Adrenal gland (tissue), 12 donors: ENCODE data around the gene EIF1AX. TPM values are rescaled to one million over a fixed set of nuclear protein-coding genes. Genes with fewer than 3 reads are reported as not detected.

Source experiments
- DNase-seq, 7 donors: peaks; one replicate each; pipeline ENCODE4 v3.0.0-alpha.2; 2019 to 2020
- H3K27ac ChIP-seq, 5 donors: fragments of 200-600 bp; sonication (generic) in 4 of 5; 1 replicate in 3 of 5; 2 replicates in 2 of 5; pipeline versions ENCODE4 v1.5.1 to v1.8.0; 2016 to 2020; ENCODE audit warnings: mild to moderate bottlenecking in 1 of 5
- H3K27me3 ChIP-seq: fragments of 200-600 bp; 2 replicates; pipeline ENCODE4 v1.8.0; 2021
- H3K36me3 ChIP-seq, 2 donors: fragments of 200-600 bp; replicated peaks in 1 of 2; 1 replicate in 1 of 2; 2 replicates in 1 of 2; pipeline versions ENCODE4 v1.5.1 to v1.8.0; 2018 to 2022
- H3K4me1 ChIP-seq, 2 donors: fragments of 200-600 bp; replicated peaks in 1 of 2; 1 replicate in 1 of 2; 2 replicates in 1 of 2; pipeline versions ENCODE4 v1.5.1 to v1.8.0; 2018 to 2021
- H3K4me3 ChIP-seq, 4 donors: fragments of 200-600 bp; sonication (generic) in 3 of 4; one replicate each; pipeline ENCODE4 v1.5.1; 2016 to 2018
- H3K9me3 ChIP-seq, 3 donors: fragments of 200-600 bp; sonication (generic) in 1 of 3; replicated peaks in 1 of 3; 1 replicate in 2 of 3; 2 replicates in 1 of 3; pipeline versions ENCODE4 v1.5.1 to v1.8.0; 2016 to 2021
- CTCF ChIP-seq, 6 experiments: fragments of 450-650 bp in 4 of 6; fragments of 200-600 bp in 2 of 6; sonication (generic) in 1 of 6; IDR thresholded peaks; 1 replicate in 5 of 6; 2 replicates in 1 of 6; pipeline versions ENCODE4 v1.5.1 to v1.8.0; 2016 to 2021; ENCODE audit warnings: antibody characterized with exemption in 6 of 6, mild to moderate bottlenecking in 2 of 6, moderate library complexity in 1 of 6
- POLR2A ChIP-seq, 2 donors: fragments of 450-650 bp; IDR thresholded peaks; one replicate each; pipeline ENCODE4 v1.6.1; 2017; ENCODE audit warnings: antibody characterized with exemption in 2 of 2, mild to moderate bottlenecking in 2 of 2, moderate library complexity in 1 of 2
- WGBS, 4 donors: extraction: QIAGEN DNeasy Blood & Tissue Kit in 2 of 4; methylation state at CpG; one replicate each; pipeline versions ENCODE4 v1.1.5 to v1.1.7; 2013 to 2017; 5-methylcytosine and 5-hydroxymethylcytosine counted together
- intact Hi-C, 2 donors: fragments of 100-400 bp; cut with DNase I; formaldehyde crosslinking; loops; one replicate each; pipeline versions ENCODE4 v1.14.1 to v1.15.0; 2022 to 2023
- polyA plus RNA-seq, 3 donors: library from polyadenylated mRNA; stranded (reverse); fragments of 200-250 nt in 2 of 3; fragments of 350-450 nt in 1 of 3; fragmentation: Illumina TruSeq in 1 of 3; extraction: RNeasy Lipid Tissue Mini Kit (QIAGEN cat#74804) in 1 of 3; gene quantifications; one replicate each; pipeline ENCODE4 v1.2.3, GENCODE V29; 2013 to 2014
- total RNA-seq, 9 donors: library from RNA; depleted of rRNA in 4 of 9; stranded (reverse); fragments of >200 nt in 4 of 9; fragments of 120-200 nt in 1 of 9; fragmentation: NEBNext Ultra II Directional in 1 of 9; extraction: Animal tissue kit (Norgen Biotek cat#: 25700) in 1 of 9; gene quantifications; one replicate each; pipeline versions ENCODE4 v1.1.0 to v1.2.4, GENCODE V29; 2013 to 2023
- donor health status: healthy with polysubstance abuse.
- donor health status: Bipolar disorder and iron deficiency.
- donor health status: DM: yes; HTN: yes; CAD: no.
- donor health status: DM: no; HTN: no; CAD: no.
- donor health status: DM: no; HTN: no; CAD: no.
- donor health status: DM: yes; HTN: yes; CAD: no.

EIF1AX gene
- total and polyA plus RNA-seq, 12 donors: 17.6 to 103 (median 34.7) TPM

- peaks cover 7 to 19% of the 10 kb centered on the region in 2 donors for H3K4me1 ChIP-seq
- no peak overlapping the region for H3K27ac ChIP-seq
- H3K36me3 ChIP-seq: peaks cover 0 to 31% of the 10 kb centered on the region in 2 donors
- TF ChIP-seq POLR2A (IDR thresholded peaks at IDR 0.05) (no peak), CTCF (IDR thresholded peaks at IDR 0.05) (no peak)
- no peaks in the 10 kb centered on the region for H3K27me3 ChIP-seq
- intact Hi-C loops: no loop called here
- H3K9me3 ChIP-seq: no peaks in the 10 kb centered on the region
- H3K4me3 ChIP-seq: peak overlapping the region in 1 of 4 donors; percentile 78
- no peak for DNase-seq
- WGBS, 4 donors: 41 to 75% (median 57%) methylated on average over 2 of the region's 2 CpGs
Measured at GRCh38 chrX:20139966-20140365, 1.7 kb downstream of the EIF1AX start.

- Histone ChIP-seq H3K27ac (no peak overlapping the region), H3K27me3 (no peaks in the 10 kb centered on the region), H3K36me3 (peaks cover 0 to 63% of the 10 kb centered on the region in 2 donors), H3K9me3 (no peaks in the 10 kb centered on the region), H3K4me3 (no peak overlapping the region), H3K4me1 (peaks cover 7 to 19% of the 10 kb centered on the region in 2 donors)
- TF ChIP-seq POLR2A (IDR thresholded peaks at IDR 0.05): no peak
- no peak for TF ChIP-seq CTCF (IDR thresholded peaks at IDR 0.05)
- WGBS, 4 donors: 84 to 90% (median 87%) methylated on average over 5 of the region's 5 CpGs
- no peak for DNase-seq
- intact Hi-C loops: no loop called here
Measured at GRCh38 chrX:20135944-20136343, 5.7 kb downstream of the EIF1AX start.

- intact Hi-C loops: no loop called here
- 86 to 93% (median 89%) methylated on average over 1 of the region's 1 CpG for WGBS, 4 donors
- H3K36me3 ChIP-seq: peaks cover 0 to 78% of the 10 kb centered on the region in 2 donors
Measured at GRCh38 chrX:20132666-20133065, 9.0 kb downstream of the EIF1AX start.

GRCh38 chrX:20130357-20130756 lies 11.3 kb downstream of the EIF1AX start:
- Histone ChIP-seq H3K9me3 (no peaks in the 10 kb centered on the region), H3K4me3 (no peak overlapping the region), H3K27me3 (no peaks in the 10 kb centered on the region), H3K27ac (no peak overlapping the region), H3K36me3 (peaks cover 0 to 59% of the 10 kb centered on the region in 2 donors), H3K4me1 (no peaks in the 10 kb centered on the region)
- DNase-seq: no peak
- intact Hi-C loops: no loop called here
- no peak for TF ChIP-seq POLR2A (IDR thresholded peaks at IDR 0.05)
- TF ChIP-seq CTCF (IDR thresholded peaks at IDR 0.05): no peak
- 88 to 94% (median 90%) methylated on average over 1 of the region's 1 CpG for WGBS, 4 donors

More at GRCh38 chrX:20132666-20133065, 9.0 kb downstream of the EIF1AX start:
- Histone ChIP-seq H3K4me3 (no peak overlapping the region), H3K4me1 (no peaks in the 10 kb centered on the region), H3K27ac (no peak overlapping the region), H3K27me3 (no peaks in the 10 kb centered on the region), H3K9me3 (no peaks in the 10 kb centered on the region)
- TF ChIP-seq CTCF (IDR thresholded peaks at IDR 0.05): no peak
- no peak for TF ChIP-seq POLR2A (IDR thresholded peaks at IDR 0.05)
- DNase-seq: no peak
